Esophagus muscularis mucosa (tissue), 4 donors: ENCODE measurements around the gene S100A8.

Experiments used
- EP300 ChIP-seq: sonication (generic); formaldehyde crosslinking; IDR thresholded peaks from one replicate; pipeline ENCODE4 v1.6.1; 2017; ENCODE audit warnings: antibody characterized with exemption
- POLR2AphosphoS5 ChIP-seq, 2 donors: sonication (generic); formaldehyde crosslinking; IDR thresholded peaks; one replicate each; pipeline ENCODE4 v1.6.1; 2017; ENCODE audit warnings: antibody characterized with exemption in 2 of 2
- TF ChIP-seq, protein P1 (sequence below), 3 experiments: fragments of 200-600 bp in 2 of 3; fragments of 450-650 bp in 1 of 3; sonication (generic) in 2 of 3; IDR thresholded peaks; one replicate each; pipeline ENCODE4 v1.5.1; 2017 to 2019; ENCODE audit warnings: antibody characterized with exemption in 3 of 3, mild to moderate bottlenecking in 2 of 3, moderate library complexity in 1 of 3

DNA sequence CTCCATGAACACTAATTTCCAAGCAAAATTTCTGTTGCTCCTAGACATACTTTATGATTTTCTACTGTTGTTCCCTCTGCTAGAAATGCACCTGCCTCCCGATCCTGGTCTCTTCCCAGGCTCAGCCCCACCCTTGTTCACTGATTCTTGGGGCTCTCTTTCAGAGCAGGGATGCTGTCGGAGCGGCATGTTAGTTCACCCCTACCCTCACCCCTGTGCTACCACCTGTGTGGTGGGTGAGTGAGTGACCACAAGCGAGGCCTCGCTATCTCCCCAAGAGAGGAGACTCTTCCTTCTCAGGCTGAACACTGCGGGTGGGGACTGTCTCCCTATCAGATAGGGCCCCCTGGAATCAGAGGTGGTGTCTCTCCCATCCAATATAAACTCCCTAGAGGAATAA, 4.9 kb upstream of the S100A8 start:
- TF ChIP-seq, protein P1, sequence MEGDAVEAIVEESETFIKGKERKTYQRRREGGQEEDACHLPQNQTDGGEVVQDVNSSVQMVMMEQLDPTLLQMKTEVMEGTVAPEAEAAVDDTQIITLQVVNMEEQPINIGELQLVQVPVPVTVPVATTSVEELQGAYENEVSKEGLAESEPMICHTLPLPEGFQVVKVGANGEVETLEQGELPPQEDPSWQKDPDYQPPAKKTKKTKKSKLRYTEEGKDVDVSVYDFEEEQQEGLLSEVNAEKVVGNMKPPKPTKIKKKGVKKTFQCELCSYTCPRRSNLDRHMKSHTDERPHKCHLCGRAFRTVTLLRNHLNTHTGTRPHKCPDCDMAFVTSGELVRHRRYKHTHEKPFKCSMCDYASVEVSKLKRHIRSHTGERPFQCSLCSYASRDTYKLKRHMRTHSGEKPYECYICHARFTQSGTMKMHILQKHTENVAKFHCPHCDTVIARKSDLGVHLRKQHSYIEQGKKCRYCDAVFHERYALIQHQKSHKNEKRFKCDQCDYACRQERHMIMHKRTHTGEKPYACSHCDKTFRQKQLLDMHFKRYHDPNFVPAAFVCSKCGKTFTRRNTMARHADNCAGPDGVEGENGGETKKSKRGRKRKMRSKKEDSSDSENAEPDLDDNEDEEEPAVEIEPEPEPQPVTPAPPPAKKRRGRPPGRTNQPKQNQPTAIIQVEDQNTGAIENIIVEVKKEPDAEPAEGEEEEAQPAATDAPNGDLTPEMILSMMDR (IDR thresholded peaks at IDR 0.05) = no peak
- no peak for TF ChIP-seq EP300
- TF ChIP-seq POLR2AphosphoS5 (IDR thresholded peaks at IDR 0.05) = no peak
